Karpas-422 (cell line): ENCODE measurements around the gene RAD9B. TPM values are rescaled to one million over a fixed set of nuclear protein-coding genes. Genes with fewer than 3 reads are reported as not detected.
A peak's percentile ranks its signal among the peaks of the same experiment; 100 is the strongest.

Experiments
- DNase-seq: peaks from one replicate; pipeline ENCODE4 v3.0.0-alpha.2; 2015
- H2AFZ ChIP-seq: fragments of 200-600 bp; sonication (generic); 2 replicates; pipeline ENCODE4 v1.6.1; 2014; ENCODE audit warnings: antibody characterized with exemption, low read length, mixed read lengths
- H3K27ac ChIP-seq: fragments of 200-600 bp; sonication (generic); 2 replicates; pipeline ENCODE4 v1.5.1; 2014; ENCODE audit warnings: mild to moderate bottlenecking, low read length, moderate library complexity
- H3K27me3 ChIP-seq: fragments of 200-600 bp; sonication (generic); 2 replicates; pipeline ENCODE4 v1.6.1; 2014; ENCODE audit warnings: low read length, mixed read lengths
- H3K36me3 ChIP-seq: fragments of 200-600 bp; sonication (generic); 2 replicates; pipeline ENCODE4 v1.6.1; 2014; ENCODE audit warnings: low read length, mixed read lengths; ENCODE audit not compliant: insufficient read depth
- H3K4me1 ChIP-seq: fragments of 200-600 bp; sonication (generic); 2 replicates; pipeline ENCODE4 v1.6.1; 2014; ENCODE audit warnings: mild to moderate bottlenecking, low read length, mixed read lengths
- H3K4me2 ChIP-seq: fragments of 200-600 bp; sonication (generic); 2 replicates; pipeline ENCODE4 v1.6.1; 2014; ENCODE audit warnings: low read length, low read depth, mild to moderate bottlenecking; ENCODE audit not compliant: poor library complexity, severe bottlenecking
- H3K4me3 ChIP-seq: fragments of 200-600 bp; sonication (generic); 2 replicates; pipeline ENCODE4 v1.5.1; 2014; ENCODE audit warnings: mild to moderate bottlenecking, antibody characterized with exemption, low read length, mixed read lengths
- H3K79me2 ChIP-seq: fragments of 200-600 bp; sonication (generic); 2 replicates; pipeline ENCODE4 v1.6.1; 2014; ENCODE audit warnings: mild to moderate bottlenecking, low read length, mixed read lengths
- H3K9ac ChIP-seq: fragments of 200-600 bp; sonication (generic); 2 replicates; pipeline ENCODE4 v1.6.0; 2014; ENCODE audit warnings: low read length
- H3K9me2 ChIP-seq: fragments of 200-600 bp; sonication (generic), shearing (Covaris generic); replicated peaks from 2 replicates; pipeline ENCODE4 v1.6.0; 2014; ENCODE audit warnings: mild to moderate bottlenecking, low read length, moderate library complexity; ENCODE audit not compliant: insufficient read depth
- H3K9me3 ChIP-seq: fragments of 300-700, 200-600 bp; sonication (generic); 2 replicates; pipeline ENCODE4 v1.6.1; 2014; ENCODE audit warnings: low read length, mixed read lengths
- H4K20me1 ChIP-seq: fragments of 200-600 bp; sonication (generic); 2 replicates; pipeline ENCODE4 v1.6.1; 2014; ENCODE audit warnings: mild to moderate bottlenecking, antibody characterized with exemption, low read length, low read depth; ENCODE audit not compliant: insufficient read depth
- small RNA-seq: library from RNA; depleted of rRNA; stranded (forward); fragments of <200 nt; gene quantifications from one replicate; pipeline ENCODE3, GENCODE V24; 2014
- total RNA-seq: library from RNA; depleted of rRNA; stranded (reverse); fragments of >200 nt; shearing (Covaris generic); gene quantifications from 2 replicates; pipeline ENCODE4 v1.2.3, GENCODE V29; 2014; ENCODE audit warnings: low replicate concordance; rRNA removed

RAD9B gene
- total RNA-seq, 1 experiment from 2014 or later: 1.4 TPM

DNA sequence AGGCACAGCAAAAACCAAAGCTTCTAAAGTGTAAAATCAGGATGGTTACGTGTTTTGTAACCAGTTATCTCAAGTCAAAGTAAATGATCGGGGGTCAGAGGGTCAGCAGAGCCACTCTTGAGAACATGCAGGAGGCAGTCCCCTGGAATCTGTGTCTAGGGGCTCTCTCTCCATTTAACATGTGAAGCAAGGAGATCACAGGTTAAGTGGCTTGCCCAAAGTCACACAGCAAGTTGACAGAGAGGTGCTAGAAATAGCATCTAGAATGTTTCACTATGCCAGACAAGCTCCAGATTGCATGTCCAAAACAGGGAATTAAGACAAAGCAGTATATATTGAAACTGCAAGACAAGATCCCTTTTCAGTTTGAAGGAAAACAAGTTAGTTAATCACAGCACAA lies 47.6 kb downstream of the RAD9B start:
- peak overlapping the region; percentile 25; the same call in 1 of the 2 replicates for H3K27ac ChIP-seq
- H3K9me3 ChIP-seq: no peaks in the 10 kb centered on the region
- H3K9me2 ChIP-seq: no peaks in the 10 kb centered on the region
- H3K4me2 ChIP-seq: no peak overlapping the region
- peaks cover 39% of the 10 kb centered on the region for H3K36me3 ChIP-seq
- no peaks in the 10 kb centered on the region for H3K4me1 ChIP-seq
- H2AFZ ChIP-seq: no peak overlapping the region
- no peak for DNase-seq
- peaks cover 2% of the 10 kb centered on the region; the same call in 1 of the 2 replicates for H4K20me1 ChIP-seq
- no peak overlapping the region for H3K4me3 ChIP-seq
- no peak overlapping the region for H3K9ac ChIP-seq
- no peaks in the 10 kb centered on the region for H3K27me3 ChIP-seq
- peaks cover 94% of the 10 kb centered on the region for H3K79me2 ChIP-seq

DNA sequence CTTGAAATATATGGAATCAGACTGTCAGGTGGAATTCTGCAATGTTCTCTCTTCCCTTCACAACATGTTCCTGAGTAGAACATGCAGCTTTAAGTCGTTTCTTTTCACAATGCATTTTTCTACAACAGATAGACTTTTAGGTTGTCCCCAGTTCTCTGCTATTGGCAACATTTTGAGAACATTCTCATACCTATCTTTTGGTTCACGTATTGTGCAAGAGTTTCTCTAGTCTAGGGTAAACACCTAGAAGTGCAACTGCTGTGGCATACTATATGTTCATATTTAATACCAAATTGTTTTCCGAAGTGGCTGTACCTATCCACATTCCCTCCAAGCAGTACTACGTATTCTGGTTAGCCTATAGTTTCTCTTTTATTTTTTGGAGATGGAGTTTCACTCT lies 48.9 kb downstream of the RAD9B start:
- Histone ChIP-seq H3K9me2 (no peaks in the 10 kb centered on the region), H3K27me3 (no peaks in the 10 kb centered on the region), H3K9me3 (no peaks in the 10 kb centered on the region), H3K4me1 (peaks cover 2% of the 10 kb centered on the region), H3K27ac (peak overlapping the region; percentile 32; the same call in 1 of the 2 replicates), H4K20me1 (peaks cover 2% of the 10 kb centered on the region; the same call in 1 of the 2 replicates), H3K79me2 (peaks cover 98% of the 10 kb centered on the region), H3K9ac (no peak overlapping the region), H3K4me2 (no peak overlapping the region), H3K36me3 (peaks cover 29% of the 10 kb centered on the region), H2AFZ (no peak overlapping the region), H3K4me3 (no peak overlapping the region)
- no peak for DNase-seq

Small RNA genes lying within 50 kb of the gene (small RNA-seq; reads per million reads assigned to genes)
- not detected for gene RF00278

Other genes starting within 250 kb of the RAD9B start
- 70.0 and 88.5 TPM in 2 replicates for gene ATP2A2, start 221.1 kb upstream of the RAD9B start, total RNA-seq
- gene ANAPC7, start 98.6 kb upstream of the RAD9B start, total RNA-seq: 42.3 and 62.1 TPM in 2 replicates
- 240 and 483 TPM in 2 replicates for gene ARPC3, start 52.0 kb upstream of the RAD9B start, total RNA-seq
- 28.0 and 32.8 TPM in 2 replicates for gene GPN3, start 34.1 kb upstream of the RAD9B start, total RNA-seq
- 59.9 and 62.7 TPM in 2 replicates for gene FAM216A, start 33.5 kb upstream of the RAD9B start, total RNA-seq
- 74.6 and 103 TPM in 2 replicates for gene VPS29, start 220 bp upstream of the RAD9B start, total RNA-seq
- 16.1 and 27.4 TPM in 2 replicates for gene PPTC7, start 81.0 kb downstream of the RAD9B start, total RNA-seq
- gene TCTN1, start 111.8 kb downstream of the RAD9B start, total RNA-seq: 31.0 and 31.3 TPM in 2 replicates
- 5.1 and 11.5 TPM in 2 replicates for gene HVCN1, start 186.8 kb downstream of the RAD9B start, total RNA-seq
- 128 and 248 TPM in 2 replicates for gene PPP1CC, start 240.6 kb downstream of the RAD9B start, total RNA-seq